Measurements from ENCODE around the gene MREG.
"Not testable (repeated sequence)": the region's sequence is repeated elsewhere in the genome, so short reads cannot be mapped to it uniquely, and the experiment has no call there.

MREG gene

DNA sequence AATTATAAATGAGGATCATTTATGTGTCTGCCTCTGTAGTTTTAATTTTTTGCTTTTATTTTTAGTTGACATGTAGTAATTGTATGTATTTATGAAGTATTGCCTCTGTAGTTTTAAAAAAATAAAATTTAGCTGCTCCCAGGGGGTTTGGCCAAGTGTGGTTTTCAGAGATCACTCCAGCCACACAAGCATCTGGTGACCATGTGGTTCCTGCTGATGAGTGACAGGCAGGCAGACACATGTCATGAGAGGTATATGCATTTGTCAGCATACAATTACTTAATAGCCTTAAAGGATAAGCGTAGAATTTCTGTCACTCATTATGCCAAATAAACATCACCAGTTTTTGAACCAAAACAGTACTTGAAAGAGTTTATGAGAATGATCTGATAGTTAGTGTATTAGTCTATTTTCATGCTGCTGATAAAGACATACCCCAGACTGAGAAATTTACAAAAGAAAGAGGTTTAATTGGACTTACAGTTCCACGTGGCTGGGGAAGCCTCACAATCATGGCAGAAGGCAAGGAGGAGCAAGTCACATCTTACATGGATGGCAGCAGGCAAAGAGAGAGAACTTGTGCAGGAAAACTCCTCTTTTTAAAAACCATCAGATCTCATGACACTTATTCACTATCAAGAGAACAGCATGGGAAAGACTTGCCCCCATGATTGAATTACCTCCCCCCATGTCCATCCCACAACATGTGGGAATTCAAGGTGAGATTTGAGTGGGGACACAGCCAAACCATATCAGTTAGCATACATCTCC lies 29.6 kb downstream of the MREG start:
- no peak for DNase-seq

DNA sequence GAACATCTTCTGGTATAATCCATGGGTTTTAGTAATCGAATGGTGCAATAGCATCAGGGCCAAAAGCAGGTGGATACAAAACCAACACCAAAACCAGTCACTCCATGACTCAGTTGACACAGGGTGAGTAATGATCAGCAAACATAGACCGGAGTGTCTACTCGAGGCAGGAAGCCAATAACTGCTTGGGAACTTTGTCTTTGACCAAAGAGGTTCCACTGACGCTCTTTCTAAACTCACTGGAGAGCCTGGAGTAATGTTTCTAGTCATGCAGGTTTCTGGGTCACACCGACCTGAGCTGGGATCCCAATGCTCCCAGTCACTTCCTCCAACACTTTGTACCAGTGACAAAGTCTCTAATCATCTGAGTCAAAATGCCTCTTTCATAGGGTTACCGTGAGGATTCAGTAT lies 30.9 kb downstream of the MREG start:
- no peak for DNase-seq

GRCh38 chr2:215981115-215981514 lies 32.2 kb downstream of the MREG start:
- no peak for DNase-seq

GRCh38 chr2:215979620-215980019 lies 33.7 kb downstream of the MREG start:
- DNase-seq: no peak

DNA sequence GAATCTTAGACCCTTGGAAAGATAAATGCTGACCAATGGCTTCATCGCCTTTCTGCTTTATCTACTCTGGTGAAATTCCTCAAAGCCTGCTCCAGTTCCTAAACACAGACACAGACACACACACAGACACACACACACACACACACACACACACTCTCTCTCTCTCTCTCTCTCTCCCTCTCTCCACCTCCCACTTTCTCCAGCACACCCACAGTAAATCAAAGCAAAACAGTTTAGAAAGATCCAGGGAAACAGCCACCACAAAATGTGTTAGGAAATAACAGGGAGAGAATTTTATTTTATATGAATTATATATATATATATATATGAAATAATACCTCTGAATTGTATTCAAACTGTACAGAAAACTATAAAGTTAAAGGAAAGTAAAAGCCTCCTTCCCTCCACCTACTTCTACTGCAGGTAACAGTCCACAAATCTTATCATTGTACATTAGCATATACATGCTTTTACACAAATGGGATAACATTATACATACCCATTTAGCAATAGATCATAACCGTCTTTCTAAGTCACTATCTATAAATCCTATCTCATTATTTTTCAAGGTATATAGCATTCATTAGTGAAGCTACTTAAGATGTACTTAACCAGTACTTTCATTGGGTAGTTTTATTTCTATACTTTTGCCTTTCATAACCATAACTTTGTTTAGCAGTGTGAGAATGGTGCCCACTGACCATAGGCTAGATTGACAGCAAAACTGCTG lies 38.5 kb downstream of the MREG start:
- no peak for DNase-seq

- DNase-seq: no peak
These were observed 39.2 kb downstream of the MREG start for GRCh38 chr2:215973954-215974699.

- DNase-seq: no peak
These were observed 40.1 kb downstream of the MREG start for GRCh38 chr2:215973145-215973792.

- DNase-seq: no peak
These were observed 41.7 kb downstream of the MREG start for GRCh38 chr2:215971671-215972070.

- not testable (repeated sequence) for DNase-seq
These were observed 42.5 kb downstream of the MREG start for GRCh38 chr2:215970894-215971293.

DNA sequence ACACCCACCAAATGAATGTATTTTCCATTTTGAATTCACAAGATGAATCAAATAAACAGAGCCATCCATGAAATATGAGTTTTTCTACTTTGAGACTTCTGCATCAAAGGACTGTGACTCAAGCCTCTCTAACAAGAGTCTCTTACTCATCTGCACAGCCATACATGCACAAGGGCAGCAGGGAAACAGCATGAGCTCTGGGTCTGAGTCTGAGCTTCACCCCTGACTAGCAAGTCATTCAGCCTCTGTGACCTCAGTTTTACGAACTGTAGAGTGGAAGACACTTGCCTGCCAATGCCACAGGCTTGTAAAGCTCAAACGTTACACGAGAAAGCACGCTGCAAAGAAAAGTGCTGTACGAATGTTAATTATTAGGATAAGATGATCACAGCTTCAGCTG lies 42.9 kb downstream of the MREG start:
- DNase-seq: no peak

- no peak for DNase-seq
These were observed 44.1 kb downstream of the MREG start for GRCh38 chr2:215969131-215969841.

DNA sequence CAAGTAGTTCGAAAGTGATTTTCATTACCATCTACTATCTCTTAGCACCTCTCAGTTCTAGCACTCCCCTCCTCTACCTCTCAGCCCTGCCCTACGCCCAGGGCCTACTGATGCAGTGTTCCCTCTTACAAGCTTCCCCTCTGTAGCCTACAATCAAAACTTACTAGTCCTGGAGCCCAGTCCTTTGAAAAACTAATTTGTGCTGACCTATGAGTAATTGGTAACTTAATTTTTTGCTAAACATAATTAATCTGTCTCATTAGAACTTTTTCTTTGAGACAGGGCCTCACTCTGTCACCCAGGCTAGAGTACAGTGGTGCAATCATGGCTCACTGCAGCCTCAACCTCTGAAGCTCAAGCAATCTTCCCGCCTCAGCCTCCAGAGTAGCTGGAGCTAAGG lies 44.9 kb downstream of the MREG start:
- no peak for DNase-seq

- no peak for DNase-seq
These were observed 45.6 kb downstream of the MREG start for GRCh38 chr2:215967590-215968378.

GRCh38 chr2:215966951-215967350 lies 46.4 kb downstream of the MREG start:
- DNase-seq: no peak

DNA sequence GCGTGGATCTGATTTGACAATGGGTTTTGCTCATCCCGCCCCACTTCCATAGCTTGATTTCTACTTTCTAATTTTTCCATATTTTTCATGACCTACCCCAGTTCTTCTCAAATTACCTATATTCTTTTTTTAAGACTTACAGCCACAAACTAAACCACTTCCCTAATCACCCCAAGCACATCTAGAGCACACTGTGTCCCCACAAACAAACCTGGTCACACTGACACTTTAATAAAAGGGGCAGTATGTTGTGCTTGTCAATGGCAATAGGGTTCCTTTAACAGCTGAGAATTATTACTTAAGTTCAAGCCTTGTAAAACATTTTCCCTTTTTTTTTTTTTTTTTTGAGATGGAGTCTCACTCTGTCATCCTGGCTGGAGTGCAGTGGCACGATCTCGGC lies 47.1 kb downstream of the MREG start:
- no peak for DNase-seq

DNA sequence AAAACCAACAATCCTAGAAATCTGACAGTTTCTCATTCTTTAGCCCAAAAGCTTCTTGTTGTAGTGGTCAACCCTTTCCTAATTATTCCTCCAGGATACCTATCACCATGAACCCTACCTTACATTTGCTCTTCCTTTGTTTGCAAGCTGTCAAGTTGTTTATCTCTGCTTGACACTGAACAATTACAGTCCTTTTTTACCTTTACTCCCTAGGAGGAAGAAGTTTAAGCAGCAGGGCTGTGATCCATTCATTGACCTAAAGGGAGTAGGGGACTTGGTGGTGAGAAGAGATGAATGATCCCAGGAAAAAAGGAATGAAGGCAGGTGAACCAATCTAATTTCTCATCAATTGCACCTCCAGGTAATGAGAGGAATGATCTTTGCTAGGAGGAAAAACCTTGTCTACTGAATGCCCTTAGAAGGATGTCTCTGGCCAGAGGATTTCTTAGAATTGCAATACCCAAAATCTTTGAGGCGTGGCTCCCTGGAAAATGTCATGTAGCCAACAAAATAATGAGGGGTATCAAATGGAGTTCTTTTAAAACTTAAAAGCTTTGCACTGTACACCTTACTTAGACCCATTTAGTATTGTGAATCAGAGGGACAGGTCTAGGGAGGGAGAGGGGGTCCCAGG lies 47.7 kb downstream of the MREG start:
- DNase-seq: no peak

DNA sequence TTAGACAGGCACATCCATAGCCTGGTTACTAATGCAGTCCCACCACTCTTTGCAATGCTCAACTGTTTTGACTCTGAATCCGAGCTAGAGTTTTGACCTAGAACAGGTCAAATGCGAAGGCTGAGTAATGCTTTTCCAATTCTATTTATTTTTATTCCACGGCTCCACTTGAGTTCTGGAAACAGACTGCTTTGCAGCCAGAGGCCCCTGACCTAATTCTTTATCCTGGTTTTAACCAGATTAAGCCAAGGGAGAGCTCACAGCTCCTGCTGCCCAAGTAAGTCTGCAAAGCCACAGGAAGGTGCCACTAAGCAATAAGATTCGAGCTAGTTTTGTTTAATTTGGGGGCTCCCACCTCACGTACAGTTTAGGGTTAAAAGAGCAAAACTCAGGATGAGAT lies 51.4 kb downstream of the MREG start:
- DNase-seq: no peak

GRCh38 chr2:215958257-215958656 lies 55.1 kb downstream of the MREG start:
- no peak for DNase-seq

- not testable (repeated sequence) for DNase-seq
These were observed 55.8 kb downstream of the MREG start for GRCh38 chr2:215957354-215958122.

GRCh38 chr2:215952860-215953637 lies 60.3 kb downstream of the MREG start:
- DNase-seq: no peak
